Psoas muscle (tissue), 8 donors: ENCODE data around the gene TMOD1. TPM values are rescaled to one million over a fixed set of nuclear protein-coding genes. Genes with fewer than 3 reads are reported as not detected.

Experiments used
- ATAC-seq, 4 donors: fragments of 200-7000 bp; cut with Tn5 transposase; one replicate each; pipeline ENCODE4 v1.9.1; 2020; ENCODE audit warnings: moderate library complexity in 3 of 4, mild to moderate bottlenecking in 2 of 4
- DNase-seq, 2 donors: peaks; one replicate each; pipeline ENCODE4 v3.0.0-alpha.2; 2020
- H3K27ac ChIP-seq: fragments of 200-600 bp; one replicate; pipeline ENCODE4 v1.8.0; 2022
- H3K27me3 ChIP-seq, 3 donors: fragments of 200-600 bp in 1 of 3; one replicate each; pipeline versions ENCODE4 v1.6.1 to v1.8.0; 2013 to 2022; ENCODE audit warnings: low read length in 2 of 3, mild to moderate bottlenecking in 2 of 3, moderate library complexity in 1 of 3; ENCODE audit not compliant: insufficient read depth in 3 of 3
- H3K36me3 ChIP-seq, 2 donors: fragments of 200-600 bp in 1 of 2; one replicate each; pipeline versions ENCODE4 v1.6.1 to v1.8.0; 2013 to 2022; ENCODE audit warnings: low read depth in 1 of 2, mild to moderate bottlenecking in 1 of 2, moderate library complexity in 1 of 2; ENCODE audit not compliant: insufficient read depth in 1 of 2
- H3K4me1 ChIP-seq: fragments of 200-600 bp; one replicate; pipeline ENCODE4 v1.8.0; 2022
- H3K4me3 ChIP-seq: fragments of 200-600 bp; one replicate; pipeline ENCODE4 v1.8.0; 2022; ENCODE audit warnings: mild to moderate bottlenecking
- H3K9me3 ChIP-seq: fragments of 200-600 bp; one replicate; pipeline ENCODE4 v1.8.0; 2022
- WGBS, 3 donors: extraction: QIAGEN DNeasy Blood & Tissue Kit; methylation state at CpG; one replicate each; pipeline versions ENCODE4 v1.1.6 to v1.1.7; 2013; 5-methylcytosine and 5-hydroxymethylcytosine counted together
- intact Hi-C, 2 donors: fragments of 100-400 bp; cut with DNase I; formaldehyde crosslinking; loops; one replicate each; pipeline versions ENCODE4 v1.11.0 to v1.14.2; 2022
- polyA plus RNA-seq, 3 donors: library from polyadenylated mRNA; stranded (reverse); fragments of 200-250 nt; gene quantifications; one replicate each; pipeline ENCODE4 v1.2.3, GENCODE V29; 2013
- total RNA-seq, 4 donors: library from RNA; stranded (reverse); fragmentation: NEBNext Ultra II Directional in 2 of 4; extraction: Animal tissue kit (Norgen Biotek cat#: 25700) in 2 of 4; gene quantifications; one replicate each; pipeline versions ENCODE4 v1.2.1 to v1.2.4, GENCODE V29; 2021 to 2023
- TF ChIP-seq, protein P1 (sequence below): fragments of 200-600 bp; IDR thresholded peaks from one replicate; pipeline ENCODE4 v1.8.0; 2022; ENCODE audit warnings: antibody characterized with exemption
- donor health status: healthy with polysubstance abuse.
- donor health status: DM: no; HTN: no; CAD: no; lungs with moderate emphysema.
- donor health status: Bipolar disorder and iron deficiency.
- donor health status: healthy.
- donor health status: DM: yes; HTN: yes; CAD: no.
- donor health status: DM: no; HTN: no; CAD: no.
- donor health status: DM: no; HTN: no; CAD: no.
- donor health status: DM: yes; HTN: yes; CAD: no.

TMOD1 gene
- total and polyA plus RNA-seq, 7 donors = 65.4 to 286 (median 156) TPM

GRCh38 chr9:97592126-97592525 lies 90.7 kb downstream of the TMOD1 start:
- H3K36me3 ChIP-seq = peaks cover 0 to 26% of the 10 kb centered on the region in 2 donors
- DNase-seq (no peak), ATAC-seq (no peak)
- no peak overlapping the region for H3K4me3 ChIP-seq
- H3K27ac ChIP-seq = no peak overlapping the region
- H3K27me3 ChIP-seq = no peaks in the 10 kb centered on the region
- H3K4me1 ChIP-seq = peaks cover 50% of the 10 kb centered on the region
- TF ChIP-seq, protein P1, sequence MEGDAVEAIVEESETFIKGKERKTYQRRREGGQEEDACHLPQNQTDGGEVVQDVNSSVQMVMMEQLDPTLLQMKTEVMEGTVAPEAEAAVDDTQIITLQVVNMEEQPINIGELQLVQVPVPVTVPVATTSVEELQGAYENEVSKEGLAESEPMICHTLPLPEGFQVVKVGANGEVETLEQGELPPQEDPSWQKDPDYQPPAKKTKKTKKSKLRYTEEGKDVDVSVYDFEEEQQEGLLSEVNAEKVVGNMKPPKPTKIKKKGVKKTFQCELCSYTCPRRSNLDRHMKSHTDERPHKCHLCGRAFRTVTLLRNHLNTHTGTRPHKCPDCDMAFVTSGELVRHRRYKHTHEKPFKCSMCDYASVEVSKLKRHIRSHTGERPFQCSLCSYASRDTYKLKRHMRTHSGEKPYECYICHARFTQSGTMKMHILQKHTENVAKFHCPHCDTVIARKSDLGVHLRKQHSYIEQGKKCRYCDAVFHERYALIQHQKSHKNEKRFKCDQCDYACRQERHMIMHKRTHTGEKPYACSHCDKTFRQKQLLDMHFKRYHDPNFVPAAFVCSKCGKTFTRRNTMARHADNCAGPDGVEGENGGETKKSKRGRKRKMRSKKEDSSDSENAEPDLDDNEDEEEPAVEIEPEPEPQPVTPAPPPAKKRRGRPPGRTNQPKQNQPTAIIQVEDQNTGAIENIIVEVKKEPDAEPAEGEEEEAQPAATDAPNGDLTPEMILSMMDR = no peak
- WGBS, 3 donors = 43 to 62% (median 43%) methylated on average over 1 of the region's 1 CpG
- no peaks in the 10 kb centered on the region for H3K9me3 ChIP-seq
- intact Hi-C loops = loop anchor here (10.0 kb wide), 2 partner anchors 57 to 737 kb away; partner anchors contain the start of gene ZNF782 (in 1 of the 2)

- no peak for DNase-seq
- intact Hi-C loops = loop anchor here (10.0 kb wide), 2 partner anchors 59 to 739 kb away; partner anchors contain the start of gene ZNF782 (in 1 of the 2)
- peaks cover 0 to 23% of the 10 kb centered on the region in 2 donors for H3K36me3 ChIP-seq
- peak overlapping the region; percentile 77 for H3K27ac ChIP-seq
- peak; percentile 52 to 62 (median 56) for ATAC-seq
- no peak overlapping the region for H3K4me3 ChIP-seq
- H3K9me3 ChIP-seq = no peaks in the 10 kb centered on the region
- WGBS, 3 donors = 43 to 65% (median 45%) methylated on average over 4 of the region's 4 CpGs
- peaks cover 61% of the 10 kb centered on the region for H3K4me1 ChIP-seq
- no peaks in the 10 kb centered on the region for H3K27me3 ChIP-seq
- TF ChIP-seq, protein P1 = no peak
These were observed 92.5 kb downstream of the TMOD1 start for GRCh38 chr9:97593960-97594359.

- peak overlapping the region; percentile 77 for H3K27ac ChIP-seq
- intact Hi-C loops = loop anchor here (10.0 kb wide), 2 partner anchors 60 to 740 kb away; partner anchors contain the start of gene ZNF782 (in 1 of the 2)
These were observed 93.0 kb downstream of the TMOD1 start for GRCh38 chr9:97594381-97594921.

GRCh38 chr9:97596906-97597305 lies 95.4 kb downstream of the TMOD1 start:
- Histone ChIP-seq H3K9me3 (no peaks in the 10 kb centered on the region), H3K4me3 (no peak overlapping the region), H3K27ac (peak overlapping the region; percentile 77), H3K27me3 (no peaks in the 10 kb centered on the region), H3K36me3 (peaks cover 7 to 39% of the 10 kb centered on the region in 2 donors), H3K4me1 (peaks cover 76% of the 10 kb centered on the region)
- no peak for ATAC-seq
- TF ChIP-seq, protein P1 = no peak
- DNase-seq = no peak
- intact Hi-C loops = loop anchor here (10.0 kb wide), 2 partner anchors 62 to 742 kb away; partner anchors contain the start of gene ZNF782 (in 1 of the 2)
- WGBS, 3 donors = 45 to 66% (median 48%) methylated on average over 4 of the region's 4 CpGs

More at GRCh38 chr9:97594381-97594921, 93.0 kb downstream of the TMOD1 start:
- 26 to 50% (median 27%) methylated on average over 11 of the region's 11 CpGs for WGBS, 3 donors
- no peaks in the 10 kb centered on the region for H3K9me3 ChIP-seq
- H3K4me1 ChIP-seq = peaks cover 61% of the 10 kb centered on the region
- TF ChIP-seq, protein P1 = no peak
- no peak overlapping the region for H3K4me3 ChIP-seq
- H3K36me3 ChIP-seq = peaks cover 0 to 28% of the 10 kb centered on the region in 2 donors
- no peaks in the 10 kb centered on the region for H3K27me3 ChIP-seq
- peak; percentile 74 to 95 for DNase-seq
- ATAC-seq = peak; percentile 82 to 87 (median 86)
